Astrocyte of the spinal cord (primary cell): ENCODE measurements around the gene SUMO3.

Experiments used
- DNase-seq: peaks from one replicate; pipeline ENCODE4 v3.0.0; 2011; ENCODE audit warnings: low read depth, low spot score
- H3K4me3 ChIP-seq: 2 replicates; pipeline ENCODE4 v1.5.1; 2011; ENCODE audit warnings: low read depth, mild to moderate bottlenecking, low read length, moderate library complexity
- in situ Hi-C: cut with HindIII; loops from 2 replicates; pipeline ENCODE4 v1.10.0; 2017; ENCODE audit warnings: low sequenced_read_pairs
- TF ChIP-seq, protein P1 (sequence below): IDR thresholded peaks from 2 replicates; pipeline ENCODE4 v1.5.1; 2012; ENCODE audit warnings: low read depth, mild to moderate bottlenecking, low read length, inconsistent platforms

SUMO3 gene

DNA sequence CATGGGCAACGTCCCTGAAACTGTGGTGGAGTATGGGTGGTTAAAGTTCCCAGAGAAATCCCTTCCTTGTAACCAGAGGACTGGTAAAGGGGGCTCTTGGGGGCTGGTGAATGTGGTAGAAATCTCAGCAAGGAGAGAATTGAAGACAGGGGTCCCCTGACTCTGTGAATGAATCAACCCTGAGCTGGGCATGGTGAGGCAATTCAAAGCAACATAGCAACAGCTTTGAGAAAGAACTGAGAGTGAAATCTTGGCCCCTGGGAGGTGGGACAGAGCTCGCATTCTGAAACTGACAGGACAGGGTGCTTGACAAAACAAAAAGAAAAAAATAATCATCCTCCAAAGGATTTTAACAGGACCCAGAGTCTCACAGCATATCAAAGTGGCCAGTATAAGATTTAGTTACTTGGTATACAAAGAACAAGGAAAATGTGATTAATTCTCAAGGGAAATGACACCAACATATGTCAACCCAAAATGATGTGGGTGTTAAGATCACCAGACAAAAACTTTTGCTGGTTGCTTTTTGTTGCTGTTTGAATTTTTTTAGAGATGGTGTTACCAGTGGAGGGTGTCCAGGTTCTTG lies 11.7 kb upstream of the SUMO3 start:
- H3K4me3 ChIP-seq, result no peak overlapping the region
- no peak for DNase-seq
- TF ChIP-seq, protein P1, sequence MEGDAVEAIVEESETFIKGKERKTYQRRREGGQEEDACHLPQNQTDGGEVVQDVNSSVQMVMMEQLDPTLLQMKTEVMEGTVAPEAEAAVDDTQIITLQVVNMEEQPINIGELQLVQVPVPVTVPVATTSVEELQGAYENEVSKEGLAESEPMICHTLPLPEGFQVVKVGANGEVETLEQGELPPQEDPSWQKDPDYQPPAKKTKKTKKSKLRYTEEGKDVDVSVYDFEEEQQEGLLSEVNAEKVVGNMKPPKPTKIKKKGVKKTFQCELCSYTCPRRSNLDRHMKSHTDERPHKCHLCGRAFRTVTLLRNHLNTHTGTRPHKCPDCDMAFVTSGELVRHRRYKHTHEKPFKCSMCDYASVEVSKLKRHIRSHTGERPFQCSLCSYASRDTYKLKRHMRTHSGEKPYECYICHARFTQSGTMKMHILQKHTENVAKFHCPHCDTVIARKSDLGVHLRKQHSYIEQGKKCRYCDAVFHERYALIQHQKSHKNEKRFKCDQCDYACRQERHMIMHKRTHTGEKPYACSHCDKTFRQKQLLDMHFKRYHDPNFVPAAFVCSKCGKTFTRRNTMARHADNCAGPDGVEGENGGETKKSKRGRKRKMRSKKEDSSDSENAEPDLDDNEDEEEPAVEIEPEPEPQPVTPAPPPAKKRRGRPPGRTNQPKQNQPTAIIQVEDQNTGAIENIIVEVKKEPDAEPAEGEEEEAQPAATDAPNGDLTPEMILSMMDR, result no peak
- in situ Hi-C loops, result no loop called here

DNA sequence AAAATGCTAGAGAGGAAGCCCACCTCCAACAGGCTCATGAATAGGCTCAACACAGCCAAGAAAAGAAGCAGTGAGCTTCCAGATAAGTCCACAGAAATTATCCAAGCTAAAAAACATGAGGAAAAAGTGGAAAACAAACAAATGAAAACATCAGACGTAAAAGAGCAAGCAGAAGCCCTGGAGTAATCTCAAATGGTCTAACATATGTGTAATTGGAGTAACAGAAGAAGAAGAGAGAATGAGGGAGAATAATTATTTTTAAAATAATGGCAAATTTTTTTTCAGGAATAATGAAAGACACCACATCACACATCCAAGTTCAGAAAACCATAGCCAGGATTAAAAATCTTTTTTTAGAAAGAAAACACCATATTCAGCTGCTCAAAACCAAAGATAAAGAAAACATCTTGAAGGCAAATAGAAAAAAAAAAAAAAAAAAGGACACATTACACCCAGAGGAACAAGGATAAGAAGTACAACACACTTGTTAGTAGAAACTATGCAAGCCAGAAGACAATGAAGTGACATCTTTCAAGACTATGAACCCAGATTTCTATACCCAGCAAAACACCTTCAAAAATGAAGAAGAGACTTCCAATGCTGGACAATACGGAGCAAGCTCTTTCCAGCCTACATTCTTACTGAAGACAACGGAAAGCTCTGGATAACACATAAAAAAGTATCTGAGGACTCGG lies 10.6 kb upstream of the SUMO3 start:
- in situ Hi-C loops, result no loop called here
- no peak for DNase-seq
- no peak overlapping the region for H3K4me3 ChIP-seq
- TF ChIP-seq, protein P1, result no peak

DNA sequence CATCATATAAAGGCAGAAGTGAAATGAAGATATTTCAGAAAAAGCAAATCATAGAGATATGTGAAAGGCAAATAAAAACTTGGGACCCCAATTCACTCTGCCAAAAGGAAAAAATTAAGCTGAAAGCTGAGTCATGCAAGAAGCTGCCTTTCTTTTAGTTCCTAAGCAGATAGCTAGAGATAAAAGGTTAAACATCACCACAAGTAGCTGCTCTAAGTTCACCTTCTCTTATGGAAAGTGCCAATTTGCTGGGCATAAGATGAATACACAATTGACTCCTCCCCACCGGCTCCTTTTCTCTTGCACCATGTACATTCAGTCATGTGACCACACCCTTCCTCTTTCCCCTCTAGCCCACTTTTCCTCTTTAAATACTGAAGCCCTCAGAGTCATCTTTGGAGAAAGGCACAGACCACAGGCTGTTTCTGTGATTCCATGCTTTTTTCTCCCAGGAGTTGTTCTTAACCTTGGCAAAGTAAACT lies 5.4 kb upstream of the SUMO3 start:
- DNase-seq, result no peak
- TF ChIP-seq, protein P1, result no peak
- in situ Hi-C loops, result no loop called here
- no peak overlapping the region for H3K4me3 ChIP-seq

DNA sequence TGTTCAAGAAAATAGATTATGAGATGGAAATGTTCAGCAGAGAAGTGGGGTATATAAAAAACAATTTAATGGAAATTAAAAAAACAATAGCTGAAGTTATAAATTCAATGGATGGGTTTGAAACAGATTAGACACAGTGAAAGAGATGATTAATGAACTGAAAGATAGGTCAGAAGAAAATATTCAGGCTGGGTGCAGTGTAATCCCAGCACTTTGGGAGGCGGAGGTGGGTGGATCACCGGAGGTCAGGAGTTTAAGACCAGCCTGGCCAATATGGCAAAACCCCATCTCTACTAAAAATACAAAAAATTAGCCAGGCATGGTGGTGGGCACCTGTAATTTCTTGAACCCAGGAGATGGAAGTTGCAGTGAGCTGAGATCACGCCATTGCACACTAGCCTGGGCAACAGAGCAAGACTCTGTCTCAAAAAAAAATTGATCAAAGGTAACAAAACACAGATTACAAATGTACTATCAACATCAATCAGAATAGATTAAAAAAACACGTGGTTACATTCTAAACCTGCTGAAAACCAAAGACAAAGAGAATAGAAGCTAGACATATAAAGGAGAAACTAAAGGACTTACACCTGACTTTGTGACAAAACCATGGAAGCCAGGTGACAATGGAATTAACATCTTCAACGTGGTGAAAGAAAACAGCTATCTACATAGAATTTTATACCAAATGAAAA lies 4.8 kb upstream of the SUMO3 start:
- DNase-seq, result no peak
- H3K4me3 ChIP-seq, result no peak overlapping the region
- TF ChIP-seq, protein P1, result no peak
- in situ Hi-C loops, result no loop called here

DNA sequence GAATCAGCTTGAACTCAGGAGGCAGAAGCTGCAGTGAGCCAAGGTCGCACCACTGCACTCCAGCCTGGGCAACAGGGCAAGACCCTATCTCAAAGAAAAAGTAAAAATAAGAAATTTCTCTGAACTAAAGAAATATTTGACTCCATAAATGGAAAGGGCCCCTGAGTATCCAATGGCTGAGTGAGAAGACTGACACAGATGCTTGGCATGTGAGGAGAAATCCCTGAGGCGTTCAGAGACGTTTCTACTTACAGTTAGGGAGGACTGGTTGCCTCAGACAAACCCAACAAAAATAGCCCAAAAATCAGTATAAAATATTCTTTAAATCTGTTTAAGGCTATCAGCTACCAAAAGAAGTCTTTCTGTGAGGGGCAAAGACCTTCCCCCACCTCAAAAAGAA lies 3.0 kb upstream of the SUMO3 start:
- TF ChIP-seq, protein P1, result no peak
- H3K4me3 ChIP-seq, result no peak overlapping the region
- in situ Hi-C loops, result no loop called here
- no peak for DNase-seq

DNA sequence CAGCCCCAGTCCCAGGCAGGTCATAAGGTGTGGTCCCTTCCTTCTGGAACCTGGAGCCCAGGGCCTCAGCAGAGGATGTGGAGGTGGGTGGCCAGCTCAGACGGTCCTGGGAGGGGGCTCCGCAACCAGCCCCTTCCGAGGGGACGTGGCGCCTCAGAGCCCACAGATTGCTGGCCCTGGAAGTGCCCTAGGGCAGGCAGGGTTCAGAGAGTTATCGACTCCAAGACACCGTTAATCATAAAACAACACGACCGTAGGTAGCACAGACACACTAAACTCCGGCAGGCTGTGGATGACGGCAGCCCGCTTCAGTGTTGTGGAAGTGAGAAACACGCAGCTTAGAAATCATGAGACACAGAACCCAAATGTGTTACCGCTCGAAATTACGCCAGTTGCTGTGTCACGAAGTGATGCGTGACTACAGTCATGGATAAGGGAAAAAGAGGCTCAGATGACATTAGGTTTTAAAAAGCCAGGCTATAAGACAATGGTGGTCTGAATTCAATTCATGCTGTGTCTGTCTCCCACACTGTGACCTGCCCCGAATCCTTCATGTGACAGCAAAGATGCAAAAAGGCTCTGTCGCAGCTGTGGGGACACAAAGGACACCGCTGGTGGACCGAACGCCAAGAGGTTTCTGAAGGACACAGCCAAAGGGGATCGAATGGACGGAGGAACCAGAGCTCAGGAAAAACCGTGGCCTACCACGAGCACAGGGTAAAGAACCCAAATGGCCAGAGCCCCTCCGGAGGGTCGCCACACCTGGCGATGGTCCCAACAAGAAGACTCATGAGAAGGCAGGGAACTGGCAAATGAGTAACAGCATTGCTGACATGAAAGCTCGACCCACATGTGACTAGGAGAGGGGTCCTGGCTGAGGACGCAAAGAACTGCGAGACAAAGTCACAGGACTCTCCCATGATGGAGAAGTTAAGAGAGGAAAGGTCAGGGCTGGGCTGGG lies 1.7 kb upstream of the SUMO3 start:
- in situ Hi-C loops, result no loop called here
- no peak overlapping the region for H3K4me3 ChIP-seq

More for the DNA sequence above, 1.7 kb upstream of the SUMO3 start:
- TF ChIP-seq, protein P1, result no peak
- no peak for DNase-seq
